ENCODE results near the gene PCK2.

GRCh38 chr14:24062216-24062980 lies 31.7 kb upstream of the PCK2 start:
- TF ChIP-seq EP300 (IDR thresholded peaks at IDR 0.05; ENCODE audit: borderline replicate concordance in 1 of 2, low read depth in 2 of 2, low read length in 2 of 2) (no peak), ZNF274 (IDR thresholded peaks at IDR 0.05; ENCODE audit: borderline replicate concordance, extremely low read depth, low read length) (no peak), GTF2F1 (IDR thresholded peaks at IDR 0.05; ENCODE audit: borderline replicate concordance, low read depth, low read length) (no peak), CTCF (IDR thresholded peaks at IDR 0.05; ENCODE audit: control extremely low read depth in 1 of 3, insufficient read depth in 1 of 3, low read depth in 1 of 3, low read length in 3 of 3) (no peak), RBBP5 (IDR thresholded peaks at IDR 0.05; ENCODE audit: borderline replicate concordance, low read depth, low read length) (no peak), FOSL1 (IDR thresholded peaks at IDR 0.05; ENCODE audit: insufficient read depth, low read depth, low read length) (no peak), KDM4A (IDR thresholded peaks at IDR 0.05; ENCODE audit: low read depth, low read length, severe bottlenecking) (no peak), GABPA (IDR thresholded peaks at IDR 0.05; ENCODE audit: borderline replicate concordance, insufficient read depth, low read length) (no peak), RFX5 (IDR thresholded peaks at IDR 0.05; ENCODE audit: borderline replicate concordance, low read depth, low read length) (no peak), E2F6 (IDR thresholded peaks at IDR 0.05) (no peak), RAD21 (IDR thresholded peaks at IDR 0.05 in 1 of 2, conservative IDR thresholded peaks at IDR 0.05 in 1 of 2; ENCODE audit: low read depth in 2 of 2, low read length in 2 of 2) (no peak), USF2 (IDR thresholded peaks at IDR 0.05; ENCODE audit: low read length) (no peak)

All from H1 (cell line).